Left ventricle myocardium inferior (tissue), 1 donor: ENCODE data around the gene CNTNAP2. TPM values are rescaled to one million over a fixed set of nuclear protein-coding genes. Genes with fewer than 3 reads are reported as not detected.
A peak's percentile ranks its signal among the peaks of the same experiment; 100 is the strongest.

Experiments
- DNase-seq: peaks from one replicate; pipeline ENCODE4 v3.0.0-alpha.2; 2020
- H3K27ac ChIP-seq: fragments of 200-600 bp; replicated peaks from 2 replicates; pipeline ENCODE4 v1.8.0; 2021
- H3K27me3 ChIP-seq: fragments of 200-600 bp; 2 replicates; pipeline ENCODE4 v1.8.0; 2021; ENCODE audit warnings: low read depth
- H3K36me3 ChIP-seq: fragments of 200-600 bp; 2 replicates; pipeline ENCODE4 v1.8.0; 2021
- H3K4me1 ChIP-seq: fragments of 200-600 bp; 2 replicates; pipeline ENCODE4 v1.8.0; 2021
- H3K4me3 ChIP-seq: fragments of 200-600 bp; 2 replicates; pipeline ENCODE4 v1.8.0; 2021; ENCODE audit warnings: mild to moderate bottlenecking, moderate library complexity
- H3K9me3 ChIP-seq: fragments of 200-600 bp; replicated peaks from 2 replicates; pipeline ENCODE4 v1.8.0; 2021
- CTCF ChIP-seq: fragments of 200-600 bp; IDR thresholded peaks from 2 replicates; pipeline ENCODE4 v1.8.0; 2021; ENCODE audit warnings: antibody characterized with exemption, mild to moderate bottlenecking, borderline replicate concordance
- intact Hi-C: fragments of 100-400 bp; cut with micrococcal nuclease; formaldehyde crosslinking; loops from one replicate; pipeline ENCODE4 v1.11.0; 2022
- total RNA-seq: library from RNA; stranded (reverse); fragmentation: NEBNext Ultra II Directional; extraction: Animal tissue kit (Norgen Biotek cat#: 25700); gene quantifications from one replicate; pipeline ENCODE4 v1.2.1, GENCODE V29; 2021
- donor health status: DM: no; HTN: yes; CAD: no; lungs with severe emphysema.

CNTNAP2 gene
- total RNA-seq, 1 donor from 2014 or later, result 0.99 TPM

- Histone ChIP-seq H3K36me3 (no peaks in the 10 kb centered on the region), H3K9me3 (no peaks in the 10 kb centered on the region), H3K4me3 (peak overlapping the region; percentile 9), H3K27me3 (no peaks in the 10 kb centered on the region), H3K27ac (peak overlapping the region; percentile 58), H3K4me1 (peaks cover 19% of the 10 kb centered on the region)
- TF ChIP-seq CTCF, result no peak
- intact Hi-C loops, result no loop called here
- DNase-seq, result peak; percentile 84
Measured at GRCh38 chr7:148303295-148304082, 2186.9 kb downstream of the CNTNAP2 start.

- DNase-seq, result no peak
- intact Hi-C loops, result no loop called here
- H3K27ac ChIP-seq, result peak overlapping the region; percentile 58
Measured at GRCh38 chr7:148304083-148304335, 2187.4 kb downstream of the CNTNAP2 start.

DNA sequence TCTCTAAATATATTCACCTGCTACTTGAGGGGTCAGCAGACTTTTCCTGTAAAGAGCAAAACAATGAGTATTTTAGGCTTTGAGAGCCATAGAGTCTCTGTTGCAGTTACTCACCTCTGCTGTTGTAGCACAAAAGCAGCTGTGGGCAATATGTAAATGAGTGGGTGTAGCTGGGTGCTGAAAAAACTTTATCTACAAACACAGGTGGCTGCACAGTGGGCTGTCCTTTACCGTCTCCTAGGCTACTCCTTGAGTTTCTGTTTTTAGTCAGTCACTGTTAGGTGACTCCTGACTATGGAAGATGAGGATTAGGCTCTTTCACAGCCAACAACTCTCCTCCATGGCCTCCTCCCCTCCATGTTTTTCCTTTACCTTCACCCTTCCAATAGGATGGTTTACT lies 2187.9 kb downstream of the CNTNAP2 start:
- Histone ChIP-seq H3K4me3 (no peak overlapping the region), H3K4me1 (peaks cover 19% of the 10 kb centered on the region), H3K27me3 (no peaks in the 10 kb centered on the region), H3K27ac (peak overlapping the region; percentile 58), H3K9me3 (no peaks in the 10 kb centered on the region), H3K36me3 (no peaks in the 10 kb centered on the region)
- intact Hi-C loops, result no loop called here
- DNase-seq, result no peak
- no peak for TF ChIP-seq CTCF

More at GRCh38 chr7:148304083-148304335, 2187.4 kb downstream of the CNTNAP2 start:
- H3K4me3 ChIP-seq, result no peak overlapping the region
- H3K4me1 ChIP-seq, result peaks cover 19% of the 10 kb centered on the region
- no peaks in the 10 kb centered on the region for H3K9me3 ChIP-seq
- TF ChIP-seq CTCF, result no peak
- H3K36me3 ChIP-seq, result no peaks in the 10 kb centered on the region
- no peaks in the 10 kb centered on the region for H3K27me3 ChIP-seq

DNA sequence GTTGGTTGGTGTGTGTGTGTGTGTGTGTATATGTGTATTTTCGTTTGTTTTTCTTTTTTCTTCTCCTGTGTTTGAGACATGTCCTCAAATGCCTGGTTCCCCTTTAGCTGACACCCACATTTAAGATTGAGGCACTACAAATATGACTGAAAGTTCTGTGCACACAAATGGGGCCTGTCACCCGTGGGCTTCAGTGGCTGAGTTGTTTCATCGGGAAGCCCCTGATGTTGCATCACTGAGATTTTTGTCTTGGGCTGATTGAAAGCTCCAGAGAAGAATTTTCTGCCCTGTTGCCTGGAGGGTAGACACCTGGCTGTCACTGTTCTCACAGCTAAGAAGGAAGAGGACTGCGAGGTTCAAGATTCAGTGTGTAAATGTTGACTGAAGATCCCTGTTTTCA lies 2190.2 kb downstream of the CNTNAP2 start:
- H3K27me3 ChIP-seq, result no peaks in the 10 kb centered on the region
- TF ChIP-seq CTCF, result no peak
- intact Hi-C loops, result no loop called here
- no peak for DNase-seq
- H3K4me1 ChIP-seq, result peaks cover 19% of the 10 kb centered on the region
- H3K4me3 ChIP-seq, result no peak overlapping the region
- H3K9me3 ChIP-seq, result no peaks in the 10 kb centered on the region
- H3K27ac ChIP-seq, result no peak overlapping the region
- H3K36me3 ChIP-seq, result no peaks in the 10 kb centered on the region

DNA sequence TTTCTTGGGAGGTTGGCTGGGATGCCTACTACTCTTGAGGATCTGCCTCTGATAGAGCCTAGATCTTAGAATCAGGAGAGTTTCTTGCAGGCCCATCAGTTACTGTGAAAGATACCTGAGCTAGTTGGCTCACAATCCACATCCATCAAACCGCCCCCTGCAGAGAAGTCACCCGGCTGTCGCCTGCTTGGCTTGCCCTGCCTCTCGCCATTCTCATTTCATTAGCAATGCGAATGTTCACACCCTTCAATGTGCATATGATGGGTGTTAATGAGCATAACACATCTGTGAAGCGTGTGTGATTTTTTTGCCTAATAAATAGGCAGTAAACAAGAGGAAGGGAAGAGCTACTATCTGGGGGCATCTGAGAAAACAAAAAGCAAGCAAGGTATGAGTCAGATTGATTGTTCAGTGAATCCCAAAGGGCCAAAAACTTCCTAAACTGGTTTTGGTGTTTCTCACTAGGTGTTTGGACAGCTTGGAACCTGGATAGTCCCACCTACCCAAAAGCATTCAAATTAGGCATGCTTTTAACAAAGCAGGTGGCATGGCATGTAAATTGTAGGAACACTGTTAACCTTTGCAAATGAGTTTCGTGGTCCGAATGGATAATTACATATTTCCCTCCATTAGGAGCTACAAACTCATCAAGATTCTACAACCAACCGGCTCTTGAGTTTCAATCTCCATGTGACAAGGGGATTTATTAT lies 2201.7 kb downstream of the CNTNAP2 start:
- no peaks in the 10 kb centered on the region for H3K4me1 ChIP-seq
- no peak for TF ChIP-seq CTCF
- DNase-seq, result no peak
- no peak overlapping the region for H3K4me3 ChIP-seq
- H3K9me3 ChIP-seq, result no peaks in the 10 kb centered on the region
- H3K36me3 ChIP-seq, result no peaks in the 10 kb centered on the region
- intact Hi-C loops, result no loop called here
- no peaks in the 10 kb centered on the region for H3K27me3 ChIP-seq
- no peak overlapping the region for H3K27ac ChIP-seq
